HK-2 (cell line): Measurements from ENCODE around the gene ELANE.
"Not testable (repeated sequence)": the region's sequence is repeated elsewhere in the genome, so short reads cannot be mapped to it uniquely, and the experiment has no call there.

Source experiments
- DNase-seq: peaks from one replicate; pipeline ENCODE4 v3.0.0-alpha.2; 2018; ENCODE audit not compliant: unreplicated experiment

The ELANE gene

DNA sequence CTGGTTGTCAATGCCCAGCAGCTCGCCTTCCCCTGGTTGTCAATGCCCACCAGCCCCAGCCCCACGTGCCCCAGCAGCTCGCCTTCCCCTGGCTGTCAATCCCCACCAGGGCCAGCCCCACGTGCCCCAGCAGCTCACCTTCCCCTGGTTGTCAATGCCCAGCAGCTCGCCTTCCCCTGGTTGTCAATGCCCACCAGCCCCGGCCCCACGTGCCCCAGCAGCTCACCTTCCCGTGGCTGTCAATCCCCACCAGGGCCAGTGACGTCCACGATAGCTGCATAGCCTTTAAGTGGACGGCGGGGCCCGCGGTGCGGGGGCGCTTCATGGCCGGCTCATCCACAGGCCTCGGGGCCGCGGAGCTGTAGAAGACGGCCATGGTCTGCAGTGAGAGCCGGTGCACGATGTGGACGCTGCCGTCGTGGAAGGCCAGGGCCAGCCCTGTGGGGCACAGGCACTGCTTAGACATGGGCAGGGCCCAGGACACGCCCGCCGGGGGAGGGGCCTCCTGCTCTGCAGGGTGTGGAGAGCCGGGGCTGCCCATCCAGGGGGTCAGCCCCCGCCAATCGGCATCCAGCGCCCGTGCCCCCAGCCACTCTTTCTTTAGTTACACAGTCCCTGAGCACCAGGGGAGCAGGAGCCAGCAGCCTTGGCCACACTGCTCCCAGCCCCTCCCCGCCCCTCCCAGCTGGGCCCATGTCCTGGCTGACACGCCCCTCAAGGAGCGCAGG, 27.8 kb downstream of the ELANE start:
- no peak for DNase-seq

DNA sequence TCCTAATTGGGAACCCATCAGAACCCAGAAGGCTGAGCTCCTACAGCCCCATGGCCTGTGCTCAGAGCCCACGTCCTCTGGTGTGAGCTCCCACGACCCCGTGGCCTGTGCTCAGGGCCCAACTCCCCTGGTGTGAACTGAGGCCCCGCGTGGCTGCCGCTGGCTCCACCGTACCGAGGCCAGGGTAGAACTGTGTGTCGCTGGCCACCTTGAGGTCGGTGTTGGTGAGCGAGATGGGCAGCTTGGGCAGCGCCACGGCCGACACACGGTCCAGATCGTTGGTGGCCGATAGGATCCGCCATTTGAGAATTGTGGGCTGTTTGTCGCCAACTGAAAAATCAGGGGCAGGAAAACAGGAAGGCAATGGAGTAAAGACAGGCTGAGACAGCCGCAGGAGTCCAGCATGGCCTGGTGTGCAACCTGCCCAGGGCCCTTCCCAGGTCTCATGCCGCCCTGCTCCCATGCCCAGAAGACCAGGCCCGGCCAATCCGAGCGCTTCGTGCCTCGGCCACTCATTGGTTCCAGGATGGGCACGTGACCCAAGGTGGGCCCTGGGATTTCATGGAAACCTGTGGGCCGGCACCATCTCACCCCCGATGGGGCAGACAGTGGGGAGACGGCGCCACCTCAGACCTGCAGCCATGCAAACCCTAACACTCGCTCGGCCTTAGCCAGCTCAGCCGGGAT, 29.4 kb downstream of the ELANE start:
- no peak for DNase-seq

- DNase-seq: no peak
These were observed 30.9 kb downstream of the ELANE start for GRCh38 chr19:882871-883497.

DNA sequence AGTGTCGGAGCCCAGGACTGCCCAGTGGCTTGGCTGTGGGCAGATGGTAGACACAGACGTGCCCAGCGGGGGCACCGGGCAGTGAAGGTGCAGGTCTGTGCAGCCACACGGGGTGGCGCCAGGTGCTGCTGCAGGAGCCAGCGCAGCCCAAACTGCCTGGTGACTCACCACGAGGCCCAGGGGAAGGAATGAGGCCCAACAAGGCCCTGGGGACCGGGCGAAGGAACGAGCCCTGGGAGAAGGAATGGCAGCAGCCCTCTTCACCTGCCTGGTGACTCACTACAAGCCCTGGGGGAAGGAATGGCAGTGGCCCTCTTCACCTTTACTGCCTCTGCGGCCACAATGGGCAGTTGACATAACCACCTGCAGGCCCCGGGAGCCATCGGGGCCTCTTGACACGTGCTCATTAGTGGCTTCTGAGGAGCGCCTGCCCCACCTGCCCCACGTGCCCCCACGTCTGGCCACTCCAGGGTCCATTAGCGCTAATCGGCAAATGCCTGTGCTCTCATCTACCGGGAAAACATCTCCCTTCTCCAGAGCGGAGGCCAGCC, 31.6 kb downstream of the ELANE start:
- DNase-seq: peak; percentile 88

DNA sequence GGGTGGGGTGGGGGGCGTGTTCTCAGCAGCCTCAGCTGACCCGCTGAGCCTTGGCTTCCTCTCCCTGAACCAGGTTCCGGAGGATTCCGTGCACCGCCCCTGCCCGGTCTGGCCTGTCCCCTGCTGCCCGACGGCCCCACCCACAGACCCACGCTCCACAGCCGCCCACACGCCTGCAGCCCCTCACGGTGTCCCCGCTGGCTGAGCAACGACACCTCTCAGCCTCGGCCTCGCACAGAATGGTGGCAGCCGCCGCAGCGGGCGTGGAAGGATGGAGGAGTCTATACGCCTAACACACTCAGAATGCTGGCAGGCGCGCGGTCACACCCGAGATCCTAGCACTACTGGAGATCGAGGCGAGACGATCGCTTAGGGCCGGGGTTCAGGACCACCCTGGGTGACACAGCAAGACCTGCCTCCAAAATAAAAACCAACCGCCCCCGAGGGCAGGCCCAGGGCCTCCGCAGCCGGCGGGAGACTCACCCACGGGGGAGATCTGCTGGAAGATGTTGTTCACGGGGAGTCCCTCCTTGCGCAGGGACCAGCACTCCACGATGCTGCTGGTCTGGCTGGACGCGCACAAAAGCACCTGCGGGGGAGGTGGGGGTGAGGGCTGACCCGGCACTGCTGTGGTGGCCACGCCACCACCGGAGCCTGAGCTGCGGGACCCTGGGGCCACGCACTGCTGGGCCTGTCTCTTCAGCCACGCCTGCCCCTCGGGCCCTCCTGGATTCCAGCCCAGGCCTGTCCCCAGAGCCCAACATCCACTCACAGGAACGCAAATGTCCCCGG, 32.5 kb downstream of the ELANE start:
- DNase-seq: no peak

GRCh38 chr19:885536-886224, 33.6 kb downstream of the ELANE start:
- no peak for DNase-seq

DNA sequence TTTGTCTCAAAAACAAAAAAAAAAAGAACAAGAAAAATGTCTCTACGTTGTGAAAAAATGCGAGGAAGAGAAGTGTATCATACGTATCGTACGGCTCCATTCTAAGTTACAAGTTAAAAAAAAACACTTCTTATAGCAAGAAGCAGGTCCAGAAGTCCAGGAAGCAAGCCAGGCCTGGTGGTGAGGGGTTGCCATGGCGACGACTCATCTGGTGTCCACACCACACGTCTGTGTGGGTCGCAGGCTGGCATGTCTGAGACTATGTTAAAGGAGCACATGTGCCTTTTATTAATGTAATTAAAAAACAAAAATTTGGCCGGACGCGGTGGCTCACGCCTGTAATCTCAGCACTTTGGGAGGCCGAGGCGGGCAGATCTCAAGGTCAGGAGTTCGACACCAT, 35.0 kb downstream of the ELANE start:
- no peak for DNase-seq

DNA sequence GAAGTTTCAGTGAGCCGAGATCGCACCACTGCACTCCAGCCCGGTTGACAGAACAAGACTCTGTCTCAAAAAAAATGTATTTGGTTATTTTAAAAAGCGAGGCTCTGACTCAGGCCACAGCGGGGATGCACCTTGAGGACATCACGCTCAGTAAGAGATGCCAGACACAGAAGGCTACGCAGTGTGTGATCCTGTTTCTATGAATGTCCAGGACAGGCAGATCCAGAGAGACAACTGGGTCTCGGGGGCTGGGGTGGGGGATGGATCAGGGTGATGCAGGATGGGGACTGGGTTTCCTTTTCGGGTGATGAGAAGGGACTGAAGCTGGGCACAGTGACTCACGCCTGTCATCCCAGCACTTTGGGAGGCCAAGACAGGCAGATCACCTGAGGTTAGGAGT, 35.5 kb downstream of the ELANE start:
- DNase-seq: no peak

DNA sequence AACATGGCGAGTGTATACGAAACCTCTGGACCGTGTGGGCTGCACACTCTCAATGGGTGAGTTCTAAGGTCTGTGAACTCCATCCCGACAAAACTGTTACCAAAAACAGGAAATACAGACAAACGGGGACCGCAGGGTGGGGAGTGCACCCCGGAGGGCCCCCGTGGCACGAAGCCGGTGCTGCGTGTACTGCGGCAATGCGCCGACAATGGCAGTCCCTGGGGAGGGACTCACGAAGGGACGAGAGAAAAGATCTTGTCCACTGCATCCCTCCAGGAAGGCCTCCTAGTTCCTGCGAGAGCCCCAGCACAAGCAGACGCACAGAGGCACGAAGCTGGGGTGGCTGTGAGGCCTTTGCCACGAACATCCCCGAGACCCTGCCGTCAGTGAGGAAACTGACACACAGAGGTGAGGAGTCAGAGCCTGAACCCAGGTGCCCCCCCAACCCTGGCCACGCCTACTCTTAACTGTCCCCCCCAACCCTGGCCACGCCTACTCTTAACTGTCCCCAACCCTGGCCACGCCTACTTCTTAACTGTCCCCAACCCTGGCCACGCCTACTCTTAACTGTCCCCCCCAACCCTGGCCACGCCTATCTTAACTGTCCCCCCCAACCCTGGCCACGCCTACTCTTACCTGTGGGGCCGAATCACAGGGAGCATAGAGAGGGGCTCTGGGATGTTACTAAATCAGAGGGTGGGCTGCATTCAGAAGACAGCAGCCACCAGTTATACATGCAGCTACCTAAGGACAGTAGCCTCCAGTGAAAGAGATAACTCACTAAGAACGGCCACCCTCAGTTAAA, 36.7 kb downstream of the ELANE start:
- no peak for DNase-seq

GRCh38 chr19:889662-890295, 37.7 kb downstream of the ELANE start:
- DNase-seq: no peak

GRCh38 chr19:890831-891230, 38.7 kb downstream of the ELANE start:
- DNase-seq: no peak

- not testable (repeated sequence) for DNase-seq
These were observed 39.5 kb downstream of the ELANE start for GRCh38 chr19:891421-892200.

DNA sequence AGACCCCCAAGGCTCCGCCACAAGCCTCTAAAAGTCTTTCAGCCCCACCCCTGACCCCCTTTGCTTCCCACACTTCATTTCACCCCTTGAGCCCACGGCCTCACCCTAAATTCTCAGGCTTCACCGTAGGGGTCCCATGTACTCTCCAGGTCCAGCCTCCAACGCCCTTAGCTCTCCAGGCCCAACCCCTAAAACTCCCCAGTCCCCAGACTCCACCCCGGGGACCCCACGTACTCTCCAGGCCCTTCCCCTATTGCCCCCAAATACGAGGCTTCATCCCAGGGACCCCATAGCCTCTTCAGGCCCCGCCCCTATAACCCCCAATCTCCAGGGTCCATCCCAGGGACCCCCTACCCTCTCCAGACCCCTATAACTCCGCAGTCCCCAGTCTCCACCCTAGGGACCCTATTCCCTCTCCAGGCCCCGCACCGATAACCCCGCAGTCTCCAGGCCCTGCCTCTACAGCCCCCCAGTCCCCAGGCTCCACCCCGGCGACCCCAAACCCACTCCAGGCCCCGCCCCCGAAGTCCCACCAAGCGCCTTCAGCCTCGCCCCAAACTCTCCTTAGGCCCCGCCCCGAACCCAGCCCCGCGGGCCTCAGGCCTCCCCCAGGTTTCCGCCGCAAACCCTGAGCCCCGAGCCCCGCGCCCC, 40.3 kb downstream of the ELANE start:
- no peak for DNase-seq

DNA sequence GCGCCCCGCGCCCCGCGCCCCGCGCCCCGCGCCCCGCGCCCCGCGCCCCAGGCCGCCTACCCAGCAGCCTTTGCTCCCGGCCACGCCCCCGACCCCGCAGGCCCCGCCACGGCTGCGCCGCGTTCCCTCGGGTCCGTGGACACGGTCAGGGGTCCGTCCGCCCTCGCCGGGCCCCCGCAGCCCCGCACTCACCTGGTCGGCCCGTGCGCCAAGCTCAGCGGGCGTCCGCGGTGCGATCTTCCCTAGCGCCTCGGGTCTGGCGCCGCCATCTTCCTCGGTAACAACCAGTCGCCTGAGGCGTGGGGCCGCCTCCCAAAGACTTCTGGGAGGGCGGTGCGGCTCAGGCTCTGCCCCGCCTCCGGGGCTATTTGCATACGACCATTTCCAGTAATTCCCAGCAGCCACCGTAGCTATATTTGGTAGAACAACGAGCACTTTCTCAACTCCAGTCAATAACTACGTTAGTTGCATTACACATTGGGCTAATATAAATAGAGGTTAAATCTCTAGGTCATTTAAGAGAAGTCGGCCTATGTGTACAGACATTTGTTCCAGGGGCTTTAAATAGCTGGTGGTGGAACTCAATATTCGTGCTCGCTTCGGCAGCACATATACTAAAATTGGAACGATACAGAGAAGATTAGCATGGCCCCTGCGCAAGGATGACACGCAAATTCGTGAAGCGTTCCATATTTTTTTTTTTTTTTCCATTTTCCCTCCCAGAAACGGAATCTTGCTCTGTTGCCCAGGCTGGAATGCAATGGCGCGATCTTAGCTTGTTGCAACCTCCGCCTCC, 41.0 kb downstream of the ELANE start, which contains the start of the genes MED16 and RNU6-9:
MED16 (minus strand) TSS at position 294 of the 796 bp plus-strand sequence. CDS start 2,056 bp downstream, outside the sequence.
RNU6-9 (plus strand) TSS at position 591 of the 796 bp plus-strand sequence.
- DNase-seq: peak; percentile 87

GRCh38 chr19:896434-896833, 44.3 kb downstream of the ELANE start:
- no peak for DNase-seq

DNA sequence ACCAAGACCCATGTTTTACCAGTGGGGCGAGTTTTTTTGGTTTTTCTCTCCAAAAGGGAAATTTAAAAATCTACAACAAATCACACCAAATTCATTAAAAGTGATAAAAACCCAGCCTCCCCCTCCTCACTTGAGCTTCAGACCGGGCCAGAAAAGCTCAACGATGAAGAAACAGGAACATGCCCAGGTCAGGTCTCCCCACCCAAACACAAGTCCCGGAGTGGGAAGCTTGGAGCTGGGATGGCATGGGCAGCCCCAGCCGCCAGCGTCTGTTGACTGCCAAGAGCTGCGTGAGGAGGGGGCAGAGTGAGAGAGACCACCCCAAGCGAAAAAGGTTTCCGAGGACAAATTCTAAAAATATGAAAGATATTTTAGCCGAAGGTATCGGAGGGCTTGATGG, 44.9 kb downstream of the ELANE start:
- no peak for DNase-seq

DNA sequence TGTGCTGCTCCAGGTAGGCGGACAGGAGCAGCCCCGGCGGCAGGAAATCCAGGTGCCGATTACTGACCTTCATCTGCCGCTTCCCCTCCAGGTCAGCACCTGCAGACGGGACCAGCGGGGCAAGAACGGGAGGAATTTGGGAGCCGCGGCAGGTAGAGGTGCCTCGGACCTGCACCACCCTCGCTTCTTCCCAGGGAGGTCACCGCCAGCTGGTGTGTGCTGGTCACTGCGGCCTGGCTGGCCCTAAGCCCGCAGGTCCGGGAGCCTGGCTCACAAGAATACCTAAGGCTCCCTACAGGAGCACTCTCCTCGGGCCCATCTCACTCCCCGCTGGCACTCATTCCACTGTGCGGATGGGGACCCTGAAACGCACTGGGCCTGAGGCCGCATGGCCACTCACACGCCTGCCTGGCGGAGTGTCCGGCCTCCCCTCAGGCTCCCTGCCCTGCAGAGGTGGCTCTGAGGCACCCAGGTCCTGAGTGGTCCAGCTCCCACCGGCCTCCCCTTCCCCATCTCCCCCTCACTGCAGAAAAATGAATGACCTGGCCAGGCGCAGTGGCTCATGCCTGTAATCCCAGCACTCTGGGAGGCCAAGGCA, 45.4 kb downstream of the ELANE start:
- no peak for DNase-seq
